ENCODE measurements around the gene LIPK.

- TF ChIP-seq GATA2 (IDR thresholded peaks at IDR 0.05; ENCODE audit: low read depth, low read length) (no peak), GATA3 (IDR thresholded peaks at IDR 0.05; ENCODE audit: low read depth, low read length) (no peak)
Measured at GRCh38 chr10:88689366-88689765, 16.7 kb upstream of the LIPK start.

Measured in SH-SY5Y (cell line).